HepG2 (cell line): ENCODE results near the gene PRR19. TPM values are rescaled to one million over a fixed set of nuclear protein-coding genes. Genes with fewer than 3 reads are reported as not detected.

Experiments
- ATAD3A ChIP-seq: sonication (generic); formaldehyde crosslinking; IDR thresholded peaks from 2 replicates; pipeline ENCODE4 v1.4.0; 2020; ENCODE audit warnings: missing genetic modification reagents
- CBX5 ChIP-seq: sonication (generic); formaldehyde crosslinking; IDR thresholded peaks from 2 replicates; pipeline ENCODE4 v1.4.0; 2020; ENCODE audit warnings: missing genetic modification reagents, borderline replicate concordance
- ELF3 ChIP-seq: IDR thresholded peaks from 2 replicates; pipeline ENCODE4 v1.6.1; 2016; ENCODE audit warnings: missing genetic modification reagents, missing compliant biosample characterization
- GATA4 ChIP-seq: sonication (generic); IDR thresholded peaks from 2 replicates; pipeline ENCODE4 v1.6.1; 2016; ENCODE audit warnings: antibody characterized with exemption, low read depth, borderline replicate concordance
- GTF3A ChIP-seq: sonication (generic); formaldehyde crosslinking; conservative IDR thresholded peaks from 2 replicates; pipeline ENCODE4 v1.4.0; 2020; ENCODE audit warnings: mild to moderate bottlenecking, missing genetic modification reagents
- HNRNPH1 ChIP-seq: fragments of 200-400 bp; formaldehyde crosslinking; optimal IDR thresholded peaks from 2 replicates; pipeline ENCODE3; 2017; ENCODE audit warnings: mild to moderate bottlenecking, low read depth, low read length
- NAIF1 ChIP-seq: sonication (generic); formaldehyde crosslinking; IDR thresholded peaks from 2 replicates; pipeline ENCODE4 v1.5.0; 2020; ENCODE audit warnings: mild to moderate bottlenecking, missing genetic modification reagents, borderline replicate concordance
- NFYC ChIP-seq: IDR thresholded peaks from 2 replicates; pipeline ENCODE4 v1.6.1; 2016; ENCODE audit warnings: missing genetic modification reagents, missing compliant biosample characterization
- RAD21 ChIP-seq: fragments of 450-650 bp; formaldehyde crosslinking; IDR thresholded peaks from 2 replicates; pipeline ENCODE4 v1.5.0; 2020; ENCODE audit warnings: mild to moderate bottlenecking
- RBM22 ChIP-seq: fragments of 200-400 bp; formaldehyde crosslinking; optimal IDR thresholded peaks from 2 replicates; pipeline ENCODE3; 2017; ENCODE audit warnings: mild to moderate bottlenecking, low read length, moderate library complexity
- SSRP1 ChIP-seq: IDR thresholded peaks from 2 replicates; pipeline ENCODE4 v1.6.1; 2016; ENCODE audit warnings: control low read depth
- ZC3H4 ChIP-seq: sonication (generic); formaldehyde crosslinking; IDR thresholded peaks from 2 replicates; pipeline ENCODE4 v1.4.0; 2020; ENCODE audit warnings: missing genetic modification reagents, borderline replicate concordance
- ZNF329 ChIP-seq: sonication (generic); formaldehyde crosslinking; IDR thresholded peaks from 2 replicates; pipeline ENCODE4 v1.9.0; 2021; ENCODE audit warnings: low read depth, mild to moderate bottlenecking, missing genetic modification reagents
- ZNF484 ChIP-seq: sonication (generic); formaldehyde crosslinking; IDR thresholded peaks from 2 replicates; pipeline ENCODE4 v1.5.1; 2020; ENCODE audit warnings: mild to moderate bottlenecking, low read depth, missing genetic modification reagents, borderline replicate concordance
- polyA plus RNA-seq, 8 experiments: library from polyadenylated mRNA; depleted of rRNA in 3 of 8; stranded (reverse) in 7 of 8; unstranded in 1 of 8; fragments of >200 nt; fragmentation: Illumina TruSeq in 4 of 8; extraction: Trizol in 4 of 8; gene quantifications; 2 replicates each; pipeline versions ENCODE4 v1.2.1 to v1.2.3, GENCODE V29; 2011 to 2016; ENCODE audit warnings: low read depth in 4 of 8, missing spikeins in 1 of 8, mixed read lengths in 1 of 8; ENCODE audit not compliant: insufficient read depth in 1 of 8
- total RNA-seq, 5 experiments: library from RNA; depleted of rRNA; stranded (reverse); fragments of >200 nt; fragmentation: Illumina TruSeq; extraction: Trizol; gene quantifications; 2 replicates each; pipeline ENCODE4 v1.2.3, GENCODE V29; 2016; ENCODE audit warnings: low read depth in 1 of 5
- TF ChIP-seq, protein P1 (sequence below): fragments of 450-650 bp; IDR thresholded peaks from 2 replicates; pipeline ENCODE4 v1.6.1; 2017
- TF ChIP-seq, protein P2 (sequence below): sonication (generic); formaldehyde crosslinking; IDR thresholded peaks from 2 replicates; pipeline ENCODE4 v1.4.0; 2020; ENCODE audit warnings: missing genetic modification reagents
- TF ChIP-seq, protein P3 (sequence below): sonication (generic); formaldehyde crosslinking; IDR thresholded peaks from 2 replicates; pipeline ENCODE4 v1.4.0; 2020; ENCODE audit warnings: missing genetic modification reagents
- TF ChIP-seq, protein P4 (sequence below): sonication (generic); formaldehyde crosslinking; IDR thresholded peaks from 2 replicates; pipeline ENCODE4 v1.5.1; 2020; ENCODE audit warnings: missing genetic modification reagents, mild to moderate bottlenecking, borderline replicate concordance
- TF ChIP-seq, protein P5 (sequence below): sonication (generic); formaldehyde crosslinking; IDR thresholded peaks from 2 replicates; pipeline ENCODE4 v1.4.0; 2020; ENCODE audit warnings: missing genetic modification reagents, mild to moderate bottlenecking, borderline replicate concordance

The PRR19 gene
- total and polyA plus RNA-seq, 2 of the 13 experiments (the other 11 are each of a cell fraction or from before 2014, with no cell fraction given): 0.21 to 0.33 TPM

DNA sequence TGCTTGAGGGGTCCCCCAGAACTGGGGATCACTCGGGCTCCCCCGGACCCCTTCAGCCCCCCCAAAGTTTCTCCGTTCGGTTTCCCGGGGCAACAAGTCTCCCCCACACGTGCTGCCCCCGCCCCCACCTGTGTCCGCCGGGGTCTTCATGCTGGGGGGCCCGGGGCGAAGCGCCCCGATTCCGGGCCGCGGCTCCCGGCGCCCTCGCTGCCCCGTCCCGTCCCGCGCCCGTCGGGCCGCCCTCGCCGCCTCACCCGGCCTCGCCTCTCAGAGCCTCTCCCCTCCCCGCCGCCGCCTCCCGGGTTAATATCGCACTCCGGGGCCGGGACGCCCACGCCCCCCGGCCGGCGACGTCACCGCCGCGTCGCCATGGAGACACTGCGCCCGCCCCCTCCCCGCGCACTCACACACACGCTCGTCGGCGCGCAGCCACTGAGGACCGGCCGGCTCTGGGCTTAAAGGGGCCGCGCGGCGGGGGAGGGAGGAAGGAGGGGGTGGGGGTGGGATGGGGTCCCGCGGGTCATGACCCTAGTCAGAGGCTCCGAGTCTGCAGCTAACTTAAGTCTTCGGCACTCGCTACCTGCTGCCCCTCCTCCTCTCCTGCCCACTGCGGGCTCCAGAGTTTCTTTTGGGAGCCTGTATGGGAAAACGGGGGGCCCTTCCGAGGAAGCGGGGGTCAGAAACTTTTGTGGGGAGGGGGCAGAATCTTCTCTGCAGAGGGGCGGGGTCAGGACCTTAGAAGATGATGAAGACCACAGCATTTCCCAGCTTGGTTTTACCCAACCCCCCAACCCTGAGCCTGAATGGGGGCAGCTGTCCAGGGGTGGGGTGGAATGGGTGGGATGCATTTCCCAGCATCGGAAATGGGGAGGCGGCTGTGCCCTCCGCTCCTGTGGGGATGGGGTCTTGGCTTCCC, 46.8 kb upstream of the PRR19 start, which contains the start of gene ERF (continued):
- TF ChIP-seq, protein P1, sequence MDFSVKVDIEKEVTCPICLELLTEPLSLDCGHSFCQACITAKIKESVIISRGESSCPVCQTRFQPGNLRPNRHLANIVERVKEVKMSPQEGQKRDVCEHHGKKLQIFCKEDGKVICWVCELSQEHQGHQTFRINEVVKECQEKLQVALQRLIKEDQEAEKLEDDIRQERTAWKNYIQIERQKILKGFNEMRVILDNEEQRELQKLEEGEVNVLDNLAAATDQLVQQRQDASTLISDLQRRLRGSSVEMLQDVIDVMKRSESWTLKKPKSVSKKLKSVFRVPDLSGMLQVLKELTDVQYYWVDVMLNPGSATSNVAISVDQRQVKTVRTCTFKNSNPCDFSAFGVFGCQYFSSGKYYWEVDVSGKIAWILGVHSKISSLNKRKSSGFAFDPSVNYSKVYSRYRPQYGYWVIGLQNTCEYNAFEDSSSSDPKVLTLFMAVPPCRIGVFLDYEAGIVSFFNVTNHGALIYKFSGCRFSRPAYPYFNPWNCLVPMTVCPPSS: no peak
- TF ChIP-seq, protein P2, sequence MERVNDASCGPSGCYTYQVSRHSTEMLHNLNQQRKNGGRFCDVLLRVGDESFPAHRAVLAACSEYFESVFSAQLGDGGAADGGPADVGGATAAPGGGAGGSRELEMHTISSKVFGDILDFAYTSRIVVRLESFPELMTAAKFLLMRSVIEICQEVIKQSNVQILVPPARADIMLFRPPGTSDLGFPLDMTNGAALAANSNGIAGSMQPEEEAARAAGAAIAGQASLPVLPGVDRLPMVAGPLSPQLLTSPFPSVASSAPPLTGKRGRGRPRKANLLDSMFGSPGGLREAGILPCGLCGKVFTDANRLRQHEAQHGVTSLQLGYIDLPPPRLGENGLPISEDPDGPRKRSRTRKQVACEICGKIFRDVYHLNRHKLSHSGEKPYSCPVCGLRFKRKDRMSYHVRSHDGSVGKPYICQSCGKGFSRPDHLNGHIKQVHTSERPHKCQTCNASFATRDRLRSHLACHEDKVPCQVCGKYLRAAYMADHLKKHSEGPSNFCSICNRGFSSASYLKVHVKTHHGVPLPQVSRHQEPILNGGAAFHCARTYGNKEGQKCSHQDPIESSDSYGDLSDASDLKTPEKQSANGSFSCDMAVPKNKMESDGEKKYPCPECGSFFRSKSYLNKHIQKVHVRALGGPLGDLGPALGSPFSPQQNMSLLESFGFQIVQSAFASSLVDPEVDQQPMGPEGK (CRISPR knock-in tag): peak; percentile 91
- TF ChIP-seq ATAD3A (no peak), RBM22 (peak; percentile 33), ZNF329 (CRISPR knock-in tag) (peak; percentile 32; the same call in 1 of the 2 replicates), NFYC (peak; percentile 9; the same call in 1 of the 2 replicates), ZNF484 (no peak), HNRNPH1 (no peak), NAIF1 (CRISPR knock-in tag) (no peak), ZC3H4 (CRISPR knock-in tag) (no peak), RAD21 (CRISPR knock-in tag) (peak; percentile 35; the same call in 1 of the 2 replicates), GTF3A (CRISPR knock-in tag) (no peak), SSRP1 (CRISPR knock-in tag) (no peak), CBX5 (CRISPR knock-in tag) (no peak), ELF3 (peak; percentile 53; the same call in 1 of the 2 replicates), GATA4 (no peak; the same call in 1 of the 2 replicates)
- TF ChIP-seq, protein P3, sequence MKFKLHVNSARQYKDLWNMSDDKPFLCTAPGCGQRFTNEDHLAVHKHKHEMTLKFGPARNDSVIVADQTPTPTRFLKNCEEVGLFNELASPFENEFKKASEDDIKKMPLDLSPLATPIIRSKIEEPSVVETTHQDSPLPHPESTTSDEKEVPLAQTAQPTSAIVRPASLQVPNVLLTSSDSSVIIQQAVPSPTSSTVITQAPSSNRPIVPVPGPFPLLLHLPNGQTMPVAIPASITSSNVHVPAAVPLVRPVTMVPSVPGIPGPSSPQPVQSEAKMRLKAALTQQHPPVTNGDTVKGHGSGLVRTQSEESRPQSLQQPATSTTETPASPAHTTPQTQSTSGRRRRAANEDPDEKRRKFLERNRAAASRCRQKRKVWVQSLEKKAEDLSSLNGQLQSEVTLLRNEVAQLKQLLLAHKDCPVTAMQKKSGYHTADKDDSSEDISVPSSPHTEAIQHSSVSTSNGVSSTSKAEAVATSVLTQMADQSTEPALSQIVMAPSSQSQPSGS (CRISPR knock-in tag): peak; percentile 75; the same call in 1 of the 2 replicates
- TF ChIP-seq, protein P4, sequence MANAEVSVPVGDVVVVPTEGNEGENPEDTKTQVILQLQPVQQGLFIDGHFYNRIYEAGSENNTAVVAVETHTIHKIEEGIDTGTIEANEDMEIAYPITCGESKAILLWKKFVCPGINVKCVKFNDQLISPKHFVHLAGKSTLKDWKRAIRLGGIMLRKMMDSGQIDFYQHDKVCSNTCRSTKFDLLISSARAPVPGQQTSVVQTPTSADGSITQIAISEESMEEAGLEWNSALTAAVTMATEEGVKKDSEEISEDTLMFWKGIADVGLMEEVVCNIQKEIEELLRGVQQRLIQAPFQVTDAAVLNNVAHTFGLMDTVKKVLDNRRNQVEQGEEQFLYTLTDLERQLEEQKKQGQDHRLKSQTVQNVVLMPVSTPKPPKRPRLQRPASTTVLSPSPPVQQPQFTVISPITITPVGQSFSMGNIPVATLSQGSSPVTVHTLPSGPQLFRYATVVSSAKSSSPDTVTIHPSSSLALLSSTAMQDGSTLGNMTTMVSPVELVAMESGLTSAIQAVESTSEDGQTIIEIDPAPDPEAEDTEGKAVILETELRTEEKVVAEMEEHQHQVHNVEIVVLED (CRISPR knock-in tag): peak; percentile 45; the same call in 1 of the 2 replicates
- TF ChIP-seq, protein P5, sequence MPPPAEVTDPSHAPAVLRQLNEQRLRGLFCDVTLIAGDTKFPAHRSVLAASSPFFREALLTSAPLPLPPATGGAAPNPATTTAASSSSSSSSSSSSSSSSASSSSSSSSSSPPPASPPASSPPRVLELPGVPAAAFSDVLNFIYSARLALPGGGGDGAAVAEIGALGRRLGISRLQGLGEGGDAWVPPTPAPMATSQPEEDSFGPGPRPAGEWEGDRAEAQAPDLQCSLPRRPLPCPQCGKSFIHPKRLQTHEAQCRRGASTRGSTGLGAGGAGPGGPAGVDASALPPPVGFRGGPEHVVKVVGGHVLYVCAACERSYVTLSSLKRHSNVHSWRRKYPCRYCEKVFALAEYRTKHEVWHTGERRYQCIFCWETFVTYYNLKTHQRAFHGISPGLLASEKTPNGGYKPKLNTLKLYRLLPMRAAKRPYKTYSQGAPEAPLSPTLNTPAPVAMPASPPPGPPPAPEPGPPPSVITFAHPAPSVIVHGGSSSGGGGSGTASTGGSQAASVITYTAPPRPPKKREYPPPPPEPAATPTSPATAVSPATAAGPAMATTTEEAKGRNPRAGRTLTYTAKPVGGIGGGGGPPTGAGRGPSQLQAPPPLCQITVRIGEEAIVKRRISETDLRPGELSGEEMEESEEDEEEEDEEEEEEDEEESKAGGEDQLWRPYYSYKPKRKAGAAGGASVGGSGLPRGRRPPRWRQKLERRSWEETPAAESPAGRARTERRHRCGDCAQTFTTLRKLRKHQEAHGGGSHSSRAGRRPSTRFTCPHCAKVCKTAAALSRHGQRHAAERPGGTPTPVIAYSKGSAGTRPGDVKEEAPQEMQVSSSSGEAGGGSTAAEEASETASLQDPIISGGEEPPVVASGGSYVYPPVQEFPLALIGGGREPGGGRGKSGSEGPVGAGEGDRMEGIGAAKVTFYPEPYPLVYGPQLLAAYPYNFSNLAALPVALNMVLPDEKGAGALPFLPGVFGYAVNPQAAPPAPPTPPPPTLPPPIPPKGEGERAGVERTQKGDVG: 0 out of 2 replicates have a peak, but pooled peaks have one; percentile 7
